GM10266 (cell line): ENCODE data around the gene NR1I3.

Source experiments
- DNase-seq: peaks from one replicate; pipeline ENCODE4 v3.0.0; 2012; ENCODE audit errors: extremely low spot score
- CTCF ChIP-seq: IDR thresholded peaks from 2 replicates; pipeline ENCODE4 v1.5.1; 2012; ENCODE audit warnings: mild to moderate bottlenecking, low read depth; ENCODE audit not compliant: control insufficient read depth, insufficient read depth; ENCODE audit errors: missing control alignments

NR1I3 gene

GRCh38 chr1:161267321-161267720 is 29.3 kb upstream of the NR1I3 start:
- DNase-seq: no peak
- TF ChIP-seq CTCF: no peak

GRCh38 chr1:161266836-161267235 is 28.8 kb upstream of the NR1I3 start:
- no peak for TF ChIP-seq CTCF
- DNase-seq: no peak

GRCh38 chr1:161266202-161266601 is 28.2 kb upstream of the NR1I3 start:
- no peak for TF ChIP-seq CTCF
- DNase-seq: no peak

GRCh38 chr1:161265305-161265704 is 27.3 kb upstream of the NR1I3 start:
- no peak for TF ChIP-seq CTCF

GRCh38 chr1:161261261-161262235 is 23.5 kb upstream of the NR1I3 start:
- TF ChIP-seq CTCF: no peak
- no peak for DNase-seq

More at GRCh38 chr1:161265305-161265704, 27.3 kb upstream of the NR1I3 start:
- no peak for DNase-seq

- TF ChIP-seq CTCF: no peak
- no peak for DNase-seq
Observed at GRCh38 chr1:161260376-161261260, 22.6 kb upstream of the NR1I3 start.
